Activated CD8-positive, alpha-beta memory T cell treated with anti-CD3 and anti-CD28 coated beads, Interleukin-2, amount 50 U/mL, for 24 hours (primary cell): ENCODE measurements around the gene CAPNS2.
"Not testable (repeated sequence)": the region's sequence is repeated elsewhere in the genome, so short reads cannot be mapped to it uniquely, and the experiment has no call there.

Experiments used
- DNase-seq: peaks from one replicate; pipeline ENCODE4 v3.0.0-alpha.2; 2020; ENCODE audit errors: extremely low read depth

Gene CAPNS2

DNA sequence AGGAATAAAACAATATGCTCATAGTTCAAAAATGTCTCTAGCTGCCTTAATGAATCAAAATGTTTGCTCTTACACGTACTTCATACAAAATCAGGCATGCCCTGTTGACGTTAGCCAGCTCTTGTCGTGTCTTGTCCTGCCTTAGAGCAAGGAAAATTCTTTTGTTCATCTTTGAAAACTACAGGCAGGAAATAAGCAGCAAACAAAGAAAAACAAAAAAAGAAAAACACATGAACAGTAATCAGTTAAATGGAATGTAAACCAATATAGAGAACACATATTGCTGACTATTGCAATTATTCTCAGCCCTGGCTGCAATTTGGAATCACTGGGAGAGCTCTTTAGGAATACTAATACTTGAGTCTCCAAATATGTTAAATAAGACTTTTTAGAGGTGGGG lies 1.7 kb downstream of the CAPNS2 start:
- DNase-seq, result no peak

DNA sequence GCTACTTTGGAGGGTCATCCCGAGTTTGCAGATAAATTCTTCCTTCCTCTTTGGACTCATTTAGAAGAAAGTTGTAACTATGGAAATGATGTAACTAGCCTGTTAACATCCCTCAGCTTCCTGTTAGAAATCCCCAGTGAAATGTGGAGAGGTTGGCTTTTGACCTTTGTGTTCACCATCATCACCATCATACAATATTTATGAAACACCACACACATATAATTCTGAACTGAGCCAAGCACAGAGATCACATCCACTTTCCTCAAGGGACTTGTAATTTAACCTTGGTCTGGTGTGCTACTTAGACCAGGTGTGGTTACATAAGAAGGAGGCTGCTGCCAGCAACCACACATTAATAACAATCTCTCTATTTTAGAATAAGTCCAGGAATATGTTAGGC lies 2.5 kb downstream of the CAPNS2 start:
- no peak for DNase-seq

DNA sequence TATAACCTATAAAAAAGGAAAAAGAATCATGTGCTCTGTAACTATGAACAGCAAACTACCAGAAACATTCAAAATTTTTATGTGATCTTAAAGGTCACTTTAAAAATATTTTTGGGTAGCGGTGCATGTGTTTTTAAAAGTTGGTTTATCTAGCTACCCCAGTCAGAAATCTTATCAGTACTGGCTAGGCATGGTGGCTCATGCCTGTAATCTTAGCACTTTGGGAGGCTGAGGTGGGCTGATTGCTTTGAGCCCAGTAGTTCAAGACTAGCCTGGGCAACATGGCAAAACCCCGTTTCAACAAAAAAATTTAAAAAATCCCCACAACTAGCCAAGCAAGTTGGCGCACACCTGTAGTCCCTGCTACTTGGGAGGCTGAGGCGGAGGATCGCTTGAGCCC lies 3.7 kb downstream of the CAPNS2 start:
- DNase-seq, result no peak

DNA sequence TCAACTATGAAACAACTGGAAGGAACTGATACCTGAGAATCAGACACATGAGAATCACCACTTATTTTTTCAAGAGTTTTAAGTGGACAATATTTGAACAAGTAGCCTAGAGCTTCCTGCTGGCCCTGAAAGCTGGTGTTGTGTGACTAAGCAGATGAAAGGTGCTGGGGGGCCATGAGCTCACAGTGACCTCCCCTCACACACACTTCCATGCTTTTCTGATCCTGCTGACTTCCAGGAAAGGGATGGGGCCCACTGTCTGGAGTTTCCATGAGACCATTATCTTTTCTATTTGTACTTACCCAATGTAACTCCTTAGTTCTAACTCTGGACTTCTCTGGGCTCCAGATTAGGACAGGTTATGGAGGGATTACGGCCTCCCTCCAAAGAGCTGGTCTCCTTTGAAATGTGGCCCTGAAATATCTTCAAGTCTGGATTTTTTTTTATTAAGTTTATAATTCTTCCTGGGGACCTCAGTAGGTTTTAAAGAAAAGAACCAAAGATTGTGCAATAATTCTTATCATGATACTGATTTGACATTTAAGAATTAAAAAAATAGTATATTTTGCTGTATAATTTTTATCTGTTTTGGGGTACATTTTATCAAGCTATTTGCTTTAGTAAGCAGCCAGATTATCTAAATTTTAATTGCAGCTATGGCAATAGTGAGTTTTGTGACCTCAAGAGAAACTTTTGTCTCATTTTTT lies 4.9 kb downstream of the CAPNS2 start:
- no peak for DNase-seq

DNA sequence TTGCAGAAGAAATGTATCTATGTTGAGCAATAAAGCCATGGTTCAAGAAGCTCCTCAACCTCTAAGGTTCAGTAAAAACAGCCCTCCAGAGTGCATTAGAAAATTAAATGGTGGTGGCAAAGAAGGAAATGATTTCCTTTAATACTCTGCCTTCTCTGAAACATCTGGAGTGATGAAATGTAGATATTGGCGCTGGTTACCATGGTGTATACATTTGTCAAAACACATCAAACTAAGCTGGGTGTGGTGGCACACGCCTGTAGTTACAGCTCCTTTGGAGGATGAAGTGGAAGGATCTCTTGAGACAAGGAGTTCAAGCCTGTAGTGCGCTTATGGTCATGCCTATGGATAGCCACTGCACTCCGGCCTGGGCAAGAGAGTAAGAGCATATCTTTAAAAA lies 6.0 kb downstream of the CAPNS2 start:
- DNase-seq, result no peak

DNA sequence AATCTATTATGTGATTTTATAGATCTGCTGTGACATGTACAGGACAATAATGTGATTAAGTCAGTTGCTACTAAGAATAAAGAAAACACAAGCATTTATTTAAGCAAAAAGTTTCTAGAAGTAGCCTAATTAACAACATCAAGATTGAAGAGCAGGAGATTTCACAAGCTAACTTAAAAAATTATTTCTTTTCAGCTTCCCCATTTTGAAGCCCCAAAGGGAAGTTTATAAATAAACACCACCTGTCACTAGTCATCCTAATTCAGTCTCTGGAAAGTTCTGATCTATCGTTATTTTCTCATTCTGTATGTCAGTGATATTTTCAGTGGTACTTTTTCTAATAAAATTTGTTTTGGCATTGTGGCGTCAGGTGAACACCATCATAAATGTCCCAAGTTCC lies 8.3 kb downstream of the CAPNS2 start:
- DNase-seq, result no peak

DNA sequence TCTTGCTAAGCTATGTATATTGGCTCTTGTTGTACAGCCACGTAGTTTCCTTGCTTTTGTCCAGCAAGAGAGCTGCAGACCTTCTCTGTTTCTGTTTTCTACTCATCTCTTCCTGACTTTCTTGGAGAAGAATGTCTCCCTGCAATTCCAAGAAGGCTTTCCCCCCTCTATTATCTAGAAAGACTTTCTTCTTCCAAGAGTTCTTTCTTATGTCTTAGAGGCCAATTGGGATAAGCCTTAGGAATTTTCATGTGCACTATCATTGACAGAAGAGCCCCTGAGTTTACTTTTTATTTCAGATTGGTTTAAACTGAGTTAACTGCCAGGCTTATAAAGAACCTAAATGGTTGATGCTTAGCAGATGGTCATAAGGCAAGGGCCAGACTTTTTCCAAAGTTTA lies 9.0 kb downstream of the CAPNS2 start:
- DNase-seq, result no peak

DNA sequence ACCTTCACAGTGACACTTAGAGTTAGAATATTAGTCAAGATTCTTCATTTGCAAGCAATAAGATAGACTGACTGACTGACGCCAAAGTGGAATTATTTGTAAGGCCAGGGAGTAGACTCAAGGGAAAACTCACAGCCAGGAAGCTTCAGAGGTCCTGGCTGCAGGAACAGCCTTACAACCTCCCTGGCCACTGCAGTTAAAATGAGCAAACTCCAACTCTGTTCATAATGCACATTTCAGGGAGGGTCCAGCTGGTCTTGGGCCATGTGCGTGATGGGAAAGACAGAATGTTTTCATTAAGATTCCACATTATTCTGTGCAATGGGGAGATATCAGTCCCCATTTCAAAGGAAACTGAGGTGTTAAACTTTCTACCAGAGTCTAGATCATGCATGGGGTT lies 9.9 kb downstream of the CAPNS2 start:
- DNase-seq, result no peak

DNA sequence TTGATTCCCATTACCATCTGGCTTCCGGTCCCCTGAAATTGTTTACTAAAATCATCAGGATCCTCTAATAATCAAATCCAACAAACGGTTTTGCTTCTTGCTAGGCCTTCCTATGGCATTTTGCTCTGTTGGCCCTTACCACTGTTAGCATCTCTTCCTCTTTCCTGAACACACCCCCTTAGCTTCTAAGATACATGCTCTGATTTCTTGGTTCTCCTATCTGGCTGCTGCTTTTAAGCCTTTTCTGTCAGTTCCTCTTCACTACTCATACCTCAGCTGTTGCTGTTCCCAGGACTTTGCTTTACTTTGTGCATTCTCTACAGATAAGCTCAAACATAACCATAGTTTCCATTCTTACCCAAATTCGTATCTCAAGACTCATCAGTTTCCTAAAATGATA lies 11.4 kb downstream of the CAPNS2 start:
- DNase-seq, result no peak

DNA sequence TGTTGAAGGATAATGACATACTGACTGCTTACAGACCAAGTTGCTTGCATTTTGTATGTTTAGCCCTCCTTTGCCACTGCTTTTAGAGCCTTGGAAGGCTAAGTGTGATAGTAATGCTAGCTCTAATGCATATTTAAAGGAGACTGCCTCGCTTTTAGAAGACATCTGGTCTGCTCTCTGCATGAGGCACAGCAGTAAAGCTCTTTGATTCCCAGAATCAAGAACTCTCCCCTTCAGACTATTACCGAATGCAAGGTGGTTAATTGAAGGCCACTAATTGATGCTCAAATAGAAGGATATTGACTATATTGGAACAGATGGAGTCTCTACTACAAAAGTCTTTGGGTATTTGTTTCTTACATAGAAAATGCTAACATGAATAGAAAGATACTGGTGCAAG lies 19.1 kb downstream of the CAPNS2 start:
- no peak for DNase-seq

DNA sequence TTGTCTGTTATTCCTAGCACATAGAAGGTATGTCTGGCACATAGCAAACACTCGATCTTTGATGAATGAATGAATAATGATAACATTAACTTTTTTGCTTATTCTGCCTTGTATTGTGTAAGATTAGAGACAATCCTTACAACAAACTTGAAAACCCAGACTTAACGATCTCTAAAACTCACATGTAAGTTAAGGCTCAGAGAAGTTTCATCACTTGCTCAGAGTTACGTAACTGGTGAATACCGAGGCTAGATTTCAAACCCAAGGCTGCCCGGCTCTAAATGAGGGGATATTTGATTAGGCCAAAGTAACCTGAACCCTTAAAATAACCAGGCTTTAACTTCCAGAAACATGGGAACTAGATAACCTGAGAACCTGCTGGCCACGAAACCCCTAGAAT lies 22.3 kb downstream of the CAPNS2 start:
- no peak for DNase-seq

DNA sequence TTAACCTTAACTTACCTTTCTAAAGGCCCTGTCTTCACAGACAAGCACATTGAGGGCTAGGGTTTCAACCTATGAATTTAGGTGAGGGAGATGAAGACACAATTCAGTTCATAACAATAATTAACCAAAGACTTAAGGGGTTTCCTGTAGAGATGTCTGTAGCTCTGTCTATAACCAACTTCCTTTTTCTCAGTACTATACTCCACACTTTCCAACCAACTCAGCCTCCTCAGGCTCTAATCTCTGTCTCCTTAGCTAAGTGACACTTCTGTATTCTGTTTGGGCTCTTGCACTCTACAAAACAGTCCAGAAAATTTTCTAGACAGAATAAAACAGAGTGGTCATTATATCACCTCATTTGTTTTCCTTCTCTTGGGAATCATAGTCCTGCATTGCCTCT lies 25.8 kb downstream of the CAPNS2 start:
- DNase-seq, result no peak

DNA sequence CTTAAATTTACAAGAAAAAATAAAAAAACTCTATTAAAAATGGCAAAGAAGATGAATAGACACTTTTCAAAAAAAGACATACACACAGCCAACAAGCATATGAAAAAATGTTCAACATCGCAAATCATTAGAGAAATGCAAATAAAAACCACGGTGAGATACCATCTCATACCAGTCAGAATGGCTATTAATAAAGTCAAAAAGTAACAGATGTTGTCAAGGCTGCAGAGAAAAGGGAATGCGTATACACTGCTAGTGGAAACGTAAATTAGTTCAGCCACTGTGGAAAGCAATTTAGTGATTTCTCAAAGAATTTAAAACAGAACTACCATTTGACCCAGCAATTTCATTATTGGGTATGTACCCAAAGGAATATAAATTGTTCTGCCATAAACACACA lies 31.4 kb downstream of the CAPNS2 start:
- no peak for DNase-seq

DNA sequence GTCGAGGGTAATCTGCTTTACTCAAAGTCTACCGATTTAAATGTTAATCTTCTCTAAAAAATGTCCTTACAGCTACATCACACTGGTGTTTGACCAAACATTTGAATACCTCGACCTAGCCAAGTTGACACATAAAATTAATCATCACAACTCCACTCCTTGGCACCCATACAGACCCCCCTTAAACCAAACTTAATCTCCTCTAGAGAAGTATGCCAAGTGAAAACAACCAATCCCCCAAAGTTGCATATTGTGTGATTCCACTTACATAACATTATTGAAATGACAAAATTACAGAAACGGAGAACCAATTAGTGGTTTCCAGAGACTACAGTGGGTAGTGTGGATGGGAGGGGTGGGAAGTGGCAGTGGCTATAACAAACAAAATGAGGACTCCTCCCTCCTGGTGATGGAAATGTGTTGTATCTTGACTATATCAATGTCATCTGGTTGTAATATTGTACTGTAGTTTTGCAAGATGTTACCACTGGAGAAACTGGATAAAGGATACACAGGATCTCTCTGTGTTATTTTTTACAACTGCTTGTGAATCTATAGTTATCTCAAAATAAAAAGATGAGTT lies 39.4 kb downstream of the CAPNS2 start:
- DNase-seq, result no peak

DNA sequence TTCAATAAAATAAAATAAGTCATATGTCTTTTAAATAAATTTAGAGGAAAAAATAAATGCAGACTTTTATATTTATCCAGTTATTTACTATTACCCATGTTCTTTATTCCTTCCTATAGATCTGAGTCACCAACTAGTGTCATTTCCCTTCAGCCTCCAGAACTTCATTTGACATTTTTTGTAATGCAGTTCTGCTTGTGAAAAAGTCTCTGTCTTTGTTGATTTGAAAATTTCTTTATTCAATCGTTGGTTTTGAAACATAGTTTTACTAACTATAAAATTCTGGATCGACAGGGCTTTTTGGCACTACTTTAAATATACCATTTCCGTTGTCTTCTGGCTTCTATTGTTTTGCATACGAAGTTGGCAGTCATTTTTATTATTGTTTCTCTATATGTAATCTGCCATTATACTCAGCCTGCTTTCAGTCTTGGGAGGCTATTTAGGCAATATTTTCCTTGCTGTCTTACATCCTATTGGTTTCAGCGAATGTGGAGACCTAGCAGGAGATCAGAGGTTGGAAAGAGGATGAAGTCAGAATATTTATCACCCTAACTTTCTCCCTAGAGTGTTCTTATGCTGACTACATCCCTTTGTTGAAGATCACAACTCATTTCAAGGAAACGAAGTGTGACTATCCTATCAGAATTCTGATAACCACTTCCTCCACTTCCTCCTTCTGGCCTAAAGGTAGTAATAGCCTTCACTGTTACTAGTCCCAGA lies 47.3 kb downstream of the CAPNS2 start:
- no peak for DNase-seq

DNA sequence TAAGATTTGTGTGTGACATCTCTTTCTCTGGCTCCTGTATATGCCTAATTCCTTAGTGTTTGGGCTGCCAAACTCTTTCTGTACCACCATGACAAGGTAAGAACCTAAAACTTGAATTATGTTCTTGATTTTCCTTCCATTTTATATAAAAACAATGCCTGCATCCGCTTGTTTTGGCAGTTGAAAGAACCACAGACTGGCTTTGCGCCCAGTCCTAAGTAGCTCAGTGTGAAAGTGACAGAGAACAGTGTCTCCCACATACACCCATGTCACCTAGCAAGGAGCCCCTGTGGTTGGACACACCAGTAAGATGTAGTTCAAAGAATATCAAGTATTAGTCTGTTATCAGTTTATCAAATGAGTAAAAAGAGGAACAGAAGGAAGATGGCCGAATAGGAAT lies 48.6 kb downstream of the CAPNS2 start:
- no peak for DNase-seq

DNA sequence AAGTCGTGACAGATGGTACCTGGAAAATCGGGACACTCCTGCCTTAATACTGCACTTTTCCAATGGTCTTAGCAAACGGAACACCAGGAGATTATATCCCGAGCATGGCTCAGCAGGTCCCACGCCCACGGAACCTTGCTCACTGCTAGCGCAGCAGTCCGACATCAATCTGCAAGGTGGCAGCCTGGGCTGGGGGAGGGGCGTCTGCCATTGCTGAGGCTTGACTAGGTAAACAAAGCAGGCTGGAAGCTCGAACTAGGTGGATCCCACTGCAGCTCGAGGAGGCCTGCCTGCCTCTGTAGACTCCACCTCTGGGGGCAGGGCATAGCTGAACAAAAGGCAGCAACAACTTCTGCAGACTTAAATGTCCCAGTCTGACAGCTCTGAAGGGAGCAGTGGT lies 49.2 kb downstream of the CAPNS2 start:
- not testable (repeated sequence) for DNase-seq
